HG03196 (cell line): ENCODE measurements around the gene NDUFAF8.

Experiments used
- ATAC-seq: cut with Tn5 transposase; IDR thresholded peaks from one replicate; pipeline ENCODE4 v1.9.1; 2021; ENCODE audit not compliant: unreplicated experiment

The NDUFAF8 gene

GRCh38 chr17:81288715-81289114 lies 49.6 kb downstream of the NDUFAF8 start:
- no peak for ATAC-seq

GRCh38 chr17:81289627-81290026 lies 50.5 kb downstream of the NDUFAF8 start:
- no peak for ATAC-seq

DNA sequence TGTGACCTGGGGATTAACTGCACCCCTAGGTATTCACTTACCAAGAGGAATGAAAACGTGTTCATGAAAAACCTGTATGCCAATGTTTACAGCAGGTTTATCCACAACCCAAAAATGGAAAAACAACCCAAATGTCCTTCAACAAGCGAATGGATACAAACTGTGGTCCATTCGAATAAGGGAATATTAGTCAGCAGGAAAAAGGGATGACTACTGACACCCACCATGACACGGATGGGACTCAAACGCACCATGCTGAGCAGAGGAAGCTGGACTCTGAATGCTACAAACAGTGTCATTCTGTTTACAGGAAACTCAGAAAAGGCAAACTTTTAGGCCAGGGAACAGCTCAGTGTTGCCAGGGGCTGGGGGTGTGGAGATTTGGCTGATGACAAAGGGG lies 51.1 kb downstream of the NDUFAF8 start:
- ATAC-seq = no peak
